HepG2 (cell line): Measurements from ENCODE around the gene SETD5. TPM values are rescaled to one million over a fixed set of nuclear protein-coding genes. Genes with fewer than 3 reads are reported as not detected.

Source experiments
- ARID2 ChIP-seq: sonication (generic); formaldehyde crosslinking; IDR thresholded peaks from 2 replicates; pipeline ENCODE4 v1.8.1; 2022; ENCODE audit warnings: mild to moderate bottlenecking, missing genetic modification reagents, borderline replicate concordance
- ELF3 ChIP-seq: IDR thresholded peaks from 2 replicates; pipeline ENCODE4 v1.6.1; 2016; ENCODE audit warnings: missing genetic modification reagents, missing compliant biosample characterization
- HIVEP1 ChIP-seq: sonication (generic); formaldehyde crosslinking; IDR thresholded peaks from 2 replicates; pipeline ENCODE4 v1.4.0; 2020; ENCODE audit warnings: mild to moderate bottlenecking, missing genetic modification reagents
- KMT2A ChIP-seq: sonication (generic); formaldehyde crosslinking; IDR thresholded peaks from 2 replicates; pipeline ENCODE4 v1.4.0; 2020; ENCODE audit warnings: missing genetic modification reagents
- MAFK ChIP-seq, 2 experiments: IDR thresholded peaks in 1 of 2; conservative IDR thresholded peaks in 1 of 2; 2 replicates each; pipeline ENCODE4 v1.6.1; 2011; ENCODE audit warnings: improper control_type of control experiment in 2 of 2, low read length in 2 of 2
- POLR2A ChIP-seq, 2 experiments: IDR thresholded peaks; 2 replicates each; pipeline ENCODE4 v1.6.1; 2011; ENCODE audit warnings: low read depth in 2 of 2, low read length in 2 of 2, mild to moderate bottlenecking in 1 of 2, moderate library complexity in 1 of 2; ENCODE audit not compliant: insufficient read depth in 1 of 2
- TBP ChIP-seq: sonication (generic); formaldehyde crosslinking; IDR thresholded peaks from 2 replicates; pipeline ENCODE4 v1.5.0; 2020; ENCODE audit warnings: missing genetic modification reagents
- TCF7 ChIP-seq: sonication (generic); IDR thresholded peaks from 2 replicates; pipeline ENCODE4 v1.6.1; 2016; ENCODE audit warnings: antibody characterized with exemption, low read depth
- ZBTB40 ChIP-seq, 2 experiments: fragments of 450-650 bp in 1 of 2; sonication (generic) in 1 of 2; formaldehyde crosslinking in 1 of 2; IDR thresholded peaks; 2 replicates each; pipeline versions ENCODE4 v1.6.1 to v1.8.0; 2016 to 2022; ENCODE audit warnings: antibody characterized with exemption in 1 of 2, mild to moderate bottlenecking in 1 of 2, missing genetic modification reagents in 1 of 2
- ZNF225 ChIP-seq: sonication (generic); formaldehyde crosslinking; IDR thresholded peaks from 2 replicates; pipeline ENCODE4 v1.4.0; 2020; ENCODE audit warnings: mild to moderate bottlenecking, missing genetic modification reagents
- ZNF230 ChIP-seq: sonication (generic); formaldehyde crosslinking; IDR thresholded peaks from 2 replicates; pipeline ENCODE4 v1.4.0; 2020; ENCODE audit warnings: mild to moderate bottlenecking, missing genetic modification reagents
- ZNF317 ChIP-seq: sonication (generic); formaldehyde crosslinking; IDR thresholded peaks from 2 replicates; pipeline ENCODE4 v1.5.0; 2020; ENCODE audit warnings: mild to moderate bottlenecking, missing genetic modification reagents
- ZNF33B ChIP-seq: sonication (generic); formaldehyde crosslinking; IDR thresholded peaks from 2 replicates; pipeline ENCODE4 v1.5.1; 2020; ENCODE audit warnings: mild to moderate bottlenecking, missing genetic modification reagents
- ZNF432 ChIP-seq: sonication (generic); formaldehyde crosslinking; IDR thresholded peaks from 2 replicates; pipeline ENCODE4 v1.5.0; 2020; ENCODE audit warnings: missing genetic modification reagents, mild to moderate bottlenecking, borderline replicate concordance
- ZNF530 ChIP-seq: sonication (generic); formaldehyde crosslinking; IDR thresholded peaks from 2 replicates; pipeline ENCODE4 v1.5.0; 2020; ENCODE audit warnings: low read depth, mild to moderate bottlenecking, missing genetic modification reagents
- ZNF747 ChIP-seq: sonication (generic); formaldehyde crosslinking; IDR thresholded peaks from 2 replicates; pipeline ENCODE4 v1.8.1; 2023; ENCODE audit warnings: missing genetic modification reagents, mild to moderate bottlenecking, borderline replicate concordance
- polyA plus RNA-seq, 8 experiments: library from polyadenylated mRNA; depleted of rRNA in 3 of 8; stranded (reverse) in 7 of 8; unstranded in 1 of 8; fragments of >200 nt; fragmentation: Illumina TruSeq in 4 of 8; extraction: Trizol in 4 of 8; gene quantifications; 2 replicates each; pipeline versions ENCODE4 v1.2.1 to v1.2.3, GENCODE V29; 2011 to 2016; ENCODE audit warnings: low read depth in 4 of 8, missing spikeins in 1 of 8, mixed read lengths in 1 of 8; ENCODE audit not compliant: insufficient read depth in 1 of 8
- total RNA-seq, 5 experiments: library from RNA; depleted of rRNA; stranded (reverse); fragments of >200 nt; fragmentation: Illumina TruSeq; extraction: Trizol; gene quantifications; 2 replicates each; pipeline ENCODE4 v1.2.3, GENCODE V29; 2016; ENCODE audit warnings: low read depth in 1 of 5
- TF ChIP-seq, protein P1 (sequence below): sonication (generic); formaldehyde crosslinking; IDR thresholded peaks from 2 replicates; pipeline ENCODE4 v1.8.0; 2022; ENCODE audit warnings: mild to moderate bottlenecking, missing genetic modification reagents, moderate library complexity
- TF ChIP-seq, protein P2 (sequence below): sonication (generic); formaldehyde crosslinking; conservative IDR thresholded peaks from 2 replicates; pipeline ENCODE4 v1.5.0; 2020; ENCODE audit warnings: missing genetic modification reagents

SETD5 gene
- total and polyA plus RNA-seq, 2 of the 13 experiments (the other 11 are each of a cell fraction or from before 2014, with no cell fraction given): 46.8 to 95.8 TPM

- TF ChIP-seq ZNF230 (CRISPR knock-in tag): no peak
- TF ChIP-seq ARID2 (CRISPR knock-in tag): 0 out of 2 replicates have a peak, but pooled peaks have one; percentile 33
- TF ChIP-seq ZNF317: no peak
- TF ChIP-seq POLR2A (IDR thresholded peaks at IDR 0.05; ENCODE audit: insufficient read depth in 1 of 2, low read depth in 2 of 2, low read length in 2 of 2): peak in 1 of 2 experiments; percentile 49; a peak in 3 of 4 replicates
- TF ChIP-seq ELF3 (CRISPR knock-in tag): no peak
- TF ChIP-seq, protein P1, sequence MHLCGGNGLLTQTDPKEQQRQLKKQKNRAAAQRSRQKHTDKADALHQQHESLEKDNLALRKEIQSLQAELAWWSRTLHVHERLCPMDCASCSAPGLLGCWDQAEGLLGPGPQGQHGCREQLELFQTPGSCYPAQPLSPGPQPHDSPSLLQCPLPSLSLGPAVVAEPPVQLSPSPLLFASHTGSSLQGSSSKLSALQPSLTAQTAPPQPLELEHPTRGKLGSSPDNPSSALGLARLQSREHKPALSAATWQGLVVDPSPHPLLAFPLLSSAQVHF (CRISPR knock-in tag): 0 out of 2 replicates have a peak, but pooled peaks have one; percentile 24
- 0 out of 2 replicates have a peak, but pooled peaks have one; percentile 33 for TF ChIP-seq ZNF33B
- no peak for TF ChIP-seq TCF7
- TF ChIP-seq, protein P2, sequence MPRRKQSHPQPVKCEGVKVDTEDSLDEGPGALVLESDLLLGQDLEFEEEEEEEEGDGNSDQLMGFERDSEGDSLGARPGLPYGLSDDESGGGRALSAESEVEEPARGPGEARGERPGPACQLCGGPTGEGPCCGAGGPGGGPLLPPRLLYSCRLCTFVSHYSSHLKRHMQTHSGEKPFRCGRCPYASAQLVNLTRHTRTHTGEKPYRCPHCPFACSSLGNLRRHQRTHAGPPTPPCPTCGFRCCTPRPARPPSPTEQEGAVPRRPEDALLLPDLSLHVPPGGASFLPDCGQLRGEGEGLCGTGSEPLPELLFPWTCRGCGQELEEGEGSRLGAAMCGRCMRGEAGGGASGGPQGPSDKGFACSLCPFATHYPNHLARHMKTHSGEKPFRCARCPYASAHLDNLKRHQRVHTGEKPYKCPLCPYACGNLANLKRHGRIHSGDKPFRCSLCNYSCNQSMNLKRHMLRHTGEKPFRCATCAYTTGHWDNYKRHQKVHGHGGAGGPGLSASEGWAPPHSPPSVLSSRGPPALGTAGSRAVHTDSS (CRISPR knock-in tag): no peak
- TF ChIP-seq HIVEP1 (CRISPR knock-in tag): peak; percentile 43; the same call in 1 of the 2 replicates
- 0 out of 4 replicates have a peak, but pooled peaks of 1 of the 2 experiments have one; percentile 1 for TF ChIP-seq MAFK (conservative IDR thresholded peaks at IDR 0.05 in 1 of 2, IDR thresholded peaks at IDR 0.05 in 1 of 2; ENCODE audit: low read length in 2 of 2)
- no peak for TF ChIP-seq ZNF530 (CRISPR knock-in tag)
- TF ChIP-seq ZNF432 (CRISPR knock-in tag): no peak
- TF ChIP-seq TBP (CRISPR knock-in tag): no peak
- peak; percentile 19; the same call in 1 of the 2 replicates for TF ChIP-seq KMT2A (CRISPR knock-in tag)
- no peak for TF ChIP-seq ZBTB40 (IDR thresholded peaks at IDR 0.05)
- TF ChIP-seq ZBTB40 (CRISPR knock-in tag; IDR thresholded peaks at IDR 0.05): peak; percentile 51; the same call in 1 of the 2 replicates
- TF ChIP-seq ZNF747 (CRISPR knock-in tag): 0 out of 2 replicates have a peak, but pooled peaks have one; percentile 56
- TF ChIP-seq ZNF225 (CRISPR knock-in tag): peak; percentile 65; the same call in 1 of the 2 replicates
These were observed 688 bp downstream of the SETD5 start (continued) for GRCh38 chr3:9397906-9398699.
